Neural cell (in vitro differentiated cells): ENCODE measurements around the gene PARP11.

Experiments used
- EP300 ChIP-seq: fragments of 450-650 bp; conservative IDR thresholded peaks from 2 replicates; pipeline ENCODE4 v1.6.1; 2014; ENCODE audit warnings: antibody characterized with exemption, mild to moderate bottlenecking, moderate library complexity; ENCODE audit not compliant: poor library complexity, severe bottlenecking
- EZH2 ChIP-seq: fragments of 200-600, 300-800 bp; shearing (Covaris generic), sonication (generic); IDR thresholded peaks from 2 replicates; pipeline ENCODE4 v1.6.1; 2014; ENCODE audit warnings: antibody characterized with exemption, low read length, borderline replicate concordance, mild to moderate bottlenecking; ENCODE audit not compliant: insufficient read depth, poor library complexity, severe bottlenecking
- MXI1 ChIP-seq: fragments of 450-650 bp; conservative IDR thresholded peaks from 2 replicates; pipeline ENCODE4 v1.6.1; 2014; ENCODE audit warnings: antibody characterized with exemption, mild to moderate bottlenecking; ENCODE audit not compliant: poor library complexity, severe bottlenecking
- POLR2AphosphoS5 ChIP-seq: IDR thresholded peaks from 2 replicates; pipeline ENCODE4 v1.6.1; 2012
- RAD21 ChIP-seq: fragments of 450-650 bp; conservative IDR thresholded peaks from 2 replicates; pipeline ENCODE4 v1.6.1; 2014; ENCODE audit warnings: antibody characterized with exemption, mild to moderate bottlenecking, moderate library complexity
- SMC3 ChIP-seq: fragments of 450-650 bp; conservative IDR thresholded peaks from 2 replicates; pipeline ENCODE4 v1.6.1; 2014; ENCODE audit warnings: antibody characterized with exemption, mild to moderate bottlenecking, moderate library complexity; ENCODE audit not compliant: poor library complexity
- TAF1 ChIP-seq: IDR thresholded peaks from 2 replicates; pipeline ENCODE4 v1.6.1; 2012; ENCODE audit warnings: low read depth
- TF ChIP-seq, protein P1 (sequence below): fragments of 450-650 bp; IDR thresholded peaks from 2 replicates; pipeline ENCODE4 v1.5.1; 2014; ENCODE audit warnings: antibody characterized with exemption, mild to moderate bottlenecking, moderate library complexity; ENCODE audit not compliant: poor library complexity, severe bottlenecking
- TF ChIP-seq, protein P2 (sequence below): IDR thresholded peaks from 2 replicates; pipeline ENCODE4 v1.6.1; 2012; ENCODE audit warnings: borderline replicate concordance

DNA sequence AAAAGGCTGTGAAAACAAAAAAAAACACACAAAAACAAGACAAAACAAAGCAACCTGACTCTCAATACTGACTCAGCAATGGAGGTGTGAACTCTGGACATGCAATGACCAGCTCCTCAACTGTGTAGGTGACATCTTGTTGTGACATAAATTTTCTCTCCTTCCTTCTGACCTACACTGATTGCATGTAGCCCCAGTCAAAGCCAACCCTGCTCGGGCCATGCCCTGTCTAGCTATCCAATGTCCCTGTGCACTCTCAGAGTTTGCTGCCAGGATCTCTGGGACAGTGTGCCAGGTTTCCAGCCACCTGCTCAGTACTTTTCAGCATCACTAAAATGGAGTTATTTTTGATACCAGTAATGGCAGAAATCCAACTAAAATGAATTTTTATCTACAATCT, 101.3 kb downstream of the PARP11 start:
- TF ChIP-seq, protein P1, sequence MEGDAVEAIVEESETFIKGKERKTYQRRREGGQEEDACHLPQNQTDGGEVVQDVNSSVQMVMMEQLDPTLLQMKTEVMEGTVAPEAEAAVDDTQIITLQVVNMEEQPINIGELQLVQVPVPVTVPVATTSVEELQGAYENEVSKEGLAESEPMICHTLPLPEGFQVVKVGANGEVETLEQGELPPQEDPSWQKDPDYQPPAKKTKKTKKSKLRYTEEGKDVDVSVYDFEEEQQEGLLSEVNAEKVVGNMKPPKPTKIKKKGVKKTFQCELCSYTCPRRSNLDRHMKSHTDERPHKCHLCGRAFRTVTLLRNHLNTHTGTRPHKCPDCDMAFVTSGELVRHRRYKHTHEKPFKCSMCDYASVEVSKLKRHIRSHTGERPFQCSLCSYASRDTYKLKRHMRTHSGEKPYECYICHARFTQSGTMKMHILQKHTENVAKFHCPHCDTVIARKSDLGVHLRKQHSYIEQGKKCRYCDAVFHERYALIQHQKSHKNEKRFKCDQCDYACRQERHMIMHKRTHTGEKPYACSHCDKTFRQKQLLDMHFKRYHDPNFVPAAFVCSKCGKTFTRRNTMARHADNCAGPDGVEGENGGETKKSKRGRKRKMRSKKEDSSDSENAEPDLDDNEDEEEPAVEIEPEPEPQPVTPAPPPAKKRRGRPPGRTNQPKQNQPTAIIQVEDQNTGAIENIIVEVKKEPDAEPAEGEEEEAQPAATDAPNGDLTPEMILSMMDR: no peak
- no peak for TF ChIP-seq POLR2AphosphoS5
- TF ChIP-seq EZH2: no peak
- TF ChIP-seq TAF1: no peak
- no peak for TF ChIP-seq SMC3
- TF ChIP-seq, protein P2, sequence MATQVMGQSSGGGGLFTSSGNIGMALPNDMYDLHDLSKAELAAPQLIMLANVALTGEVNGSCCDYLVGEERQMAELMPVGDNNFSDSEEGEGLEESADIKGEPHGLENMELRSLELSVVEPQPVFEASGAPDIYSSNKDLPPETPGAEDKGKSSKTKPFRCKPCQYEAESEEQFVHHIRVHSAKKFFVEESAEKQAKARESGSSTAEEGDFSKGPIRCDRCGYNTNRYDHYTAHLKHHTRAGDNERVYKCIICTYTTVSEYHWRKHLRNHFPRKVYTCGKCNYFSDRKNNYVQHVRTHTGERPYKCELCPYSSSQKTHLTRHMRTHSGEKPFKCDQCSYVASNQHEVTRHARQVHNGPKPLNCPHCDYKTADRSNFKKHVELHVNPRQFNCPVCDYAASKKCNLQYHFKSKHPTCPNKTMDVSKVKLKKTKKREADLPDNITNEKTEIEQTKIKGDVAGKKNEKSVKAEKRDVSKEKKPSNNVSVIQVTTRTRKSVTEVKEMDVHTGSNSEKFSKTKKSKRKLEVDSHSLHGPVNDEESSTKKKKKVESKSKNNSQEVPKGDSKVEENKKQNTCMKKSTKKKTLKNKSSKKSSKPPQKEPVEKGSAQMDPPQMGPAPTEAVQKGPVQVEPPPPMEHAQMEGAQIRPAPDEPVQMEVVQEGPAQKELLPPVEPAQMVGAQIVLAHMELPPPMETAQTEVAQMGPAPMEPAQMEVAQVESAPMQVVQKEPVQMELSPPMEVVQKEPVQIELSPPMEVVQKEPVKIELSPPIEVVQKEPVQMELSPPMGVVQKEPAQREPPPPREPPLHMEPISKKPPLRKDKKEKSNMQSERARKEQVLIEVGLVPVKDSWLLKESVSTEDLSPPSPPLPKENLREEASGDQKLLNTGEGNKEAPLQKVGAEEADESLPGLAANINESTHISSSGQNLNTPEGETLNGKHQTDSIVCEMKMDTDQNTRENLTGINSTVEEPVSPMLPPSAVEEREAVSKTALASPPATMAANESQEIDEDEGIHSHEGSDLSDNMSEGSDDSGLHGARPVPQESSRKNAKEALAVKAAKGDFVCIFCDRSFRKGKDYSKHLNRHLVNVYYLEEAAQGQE: no peak
- no peak for TF ChIP-seq EP300
- TF ChIP-seq MXI1: no peak
- TF ChIP-seq RAD21: no peak
